Bone marrow (tissue), 2 donors: ENCODE data around the gene PSMD10.

Experiments
- DNase-seq, 2 donors: peaks; one replicate each; lab custom pipeline; 2025; lab: John Stamatoyannopoulos, UW

Gene PSMD10

DNA sequence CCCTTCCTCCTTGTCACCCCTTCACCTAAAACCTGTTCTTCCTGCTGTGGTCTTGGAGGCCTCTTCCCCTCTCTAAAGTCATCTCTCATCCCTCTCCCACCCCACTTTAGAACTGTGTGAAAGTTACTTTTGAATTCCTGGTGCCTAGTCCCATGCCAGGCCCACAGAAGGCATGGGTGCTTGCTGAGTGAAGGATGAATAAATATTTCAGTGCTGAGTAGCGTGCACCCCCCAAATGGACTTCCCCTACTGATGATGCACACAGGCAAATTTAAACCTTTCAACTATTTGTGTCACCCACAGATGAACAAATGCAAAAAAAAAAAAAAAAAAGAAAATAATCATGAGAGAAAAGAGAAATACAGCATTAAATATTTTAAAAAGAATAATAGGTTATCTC is 19.8 kb downstream of the PSMD10 start:
- no peak for DNase-seq

DNA sequence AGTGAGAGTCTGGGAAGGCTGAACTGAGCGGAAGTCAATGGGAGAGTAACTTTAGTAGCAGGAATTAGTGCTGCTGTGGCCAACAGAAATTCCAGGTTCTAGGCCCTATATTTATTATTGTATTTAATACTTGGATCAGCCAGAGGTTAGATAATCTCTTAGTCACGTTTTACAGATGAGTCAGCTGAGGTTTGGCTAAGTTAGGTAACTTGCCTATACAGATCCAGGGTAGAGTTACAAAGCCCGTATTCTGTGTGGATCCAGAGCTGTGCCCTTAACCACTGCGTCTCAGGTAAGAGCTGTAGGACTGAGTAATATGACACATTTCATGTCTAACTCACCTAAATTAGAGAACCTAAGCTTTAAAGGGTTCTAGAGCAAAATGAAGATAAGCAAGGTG is 20.5 kb downstream of the PSMD10 start:
- no peak for DNase-seq

DNA sequence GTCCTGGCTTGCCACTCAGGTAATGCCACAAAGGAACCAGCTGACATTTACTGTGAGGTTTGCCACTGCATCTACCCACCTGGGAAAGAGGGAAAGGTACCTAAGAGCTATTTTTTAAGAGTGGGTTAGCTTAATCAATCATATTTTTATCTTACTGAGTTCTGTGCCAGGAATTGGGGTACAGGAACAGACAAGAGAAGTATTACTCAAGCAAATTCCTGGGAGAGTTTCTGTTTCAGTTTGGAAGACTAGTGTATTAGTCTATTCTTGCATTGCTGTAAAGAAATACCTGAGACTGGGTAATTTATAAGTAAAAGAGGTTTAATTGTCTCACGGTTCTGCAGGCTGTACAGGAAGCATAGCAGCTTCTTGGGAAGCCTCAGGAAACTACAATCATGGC is 23.2 kb downstream of the PSMD10 start:
- no peak for DNase-seq

DNA sequence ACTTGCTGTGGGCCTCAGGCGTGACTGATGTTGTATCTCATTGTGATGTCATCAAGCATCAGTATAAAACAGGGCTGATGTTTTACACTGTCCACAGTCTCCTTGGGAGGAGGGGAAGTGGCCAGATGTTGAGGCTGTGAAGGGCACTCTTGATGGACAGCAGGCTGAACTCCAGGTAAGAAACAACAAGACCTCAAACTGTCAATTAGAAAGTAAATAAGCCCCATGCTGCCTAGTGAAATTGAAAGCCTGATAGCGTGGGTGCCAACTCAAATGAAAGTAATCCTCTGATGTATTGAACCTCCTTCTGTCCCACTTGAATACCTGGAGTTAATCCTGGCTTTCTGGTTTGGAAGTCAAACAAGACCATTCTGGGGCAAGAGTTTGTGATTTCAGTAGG is 26.7 kb downstream of the PSMD10 start:
- DNase-seq: no peak

DNA sequence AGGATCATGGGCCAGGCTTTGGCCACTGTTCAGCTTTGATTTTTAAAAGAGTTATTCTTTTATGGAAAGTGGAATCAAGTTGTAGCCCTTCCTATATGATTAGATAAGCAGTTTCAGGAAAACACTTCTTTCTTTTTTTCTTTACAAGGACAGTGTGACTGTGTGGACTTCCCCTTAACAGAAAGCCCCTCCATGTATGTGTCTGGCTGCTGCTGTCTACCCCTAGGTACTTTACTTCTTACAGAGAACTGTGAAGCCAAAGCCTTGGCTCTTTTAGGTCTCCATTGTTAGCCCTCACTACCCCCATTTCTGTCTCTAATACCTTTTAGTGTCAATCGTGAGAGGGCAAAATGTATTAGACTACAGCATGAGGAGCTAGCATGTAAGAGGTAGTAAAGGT is 27.3 kb downstream of the PSMD10 start:
- no peak for DNase-seq

DNA sequence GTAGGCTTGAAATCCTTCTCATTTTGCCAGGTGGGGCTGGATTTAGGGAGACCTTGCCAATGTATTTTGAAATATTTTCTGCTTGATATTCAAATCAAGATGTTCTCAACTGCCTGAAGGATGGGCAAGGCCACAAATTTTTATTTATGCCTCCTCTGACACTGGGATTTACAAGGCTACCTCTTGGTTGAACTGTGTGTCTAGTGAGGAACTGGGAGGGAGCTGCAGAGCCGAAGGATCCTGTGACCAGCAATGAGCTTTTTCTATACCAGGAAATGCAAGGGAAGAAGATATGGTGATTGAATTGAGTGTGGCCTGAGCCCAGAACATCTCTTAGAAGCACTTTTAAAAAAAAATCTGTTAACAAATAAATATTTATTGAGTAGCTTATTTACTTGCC is 31.5 kb downstream of the PSMD10 start:
- DNase-seq: no peak

DNA sequence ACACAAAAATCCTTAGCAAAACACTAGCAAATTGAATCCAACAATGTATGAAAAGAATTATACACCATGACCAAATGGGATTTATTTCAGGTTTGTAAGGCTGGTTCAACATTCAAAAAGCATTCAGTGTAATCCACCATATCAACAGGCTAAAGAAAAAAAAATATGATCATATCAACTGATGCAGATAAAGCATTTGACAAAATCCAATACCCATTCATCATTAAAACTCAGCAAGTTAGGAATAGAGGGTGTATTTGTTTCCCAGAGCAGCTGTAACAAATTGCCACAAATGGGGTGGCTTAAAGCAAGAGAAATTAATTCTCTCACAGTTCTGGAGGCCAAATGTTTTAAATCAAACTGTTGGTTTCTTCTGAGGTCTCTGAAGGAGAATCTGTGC is 35.8 kb downstream of the PSMD10 start:
- DNase-seq: no peak

DNA sequence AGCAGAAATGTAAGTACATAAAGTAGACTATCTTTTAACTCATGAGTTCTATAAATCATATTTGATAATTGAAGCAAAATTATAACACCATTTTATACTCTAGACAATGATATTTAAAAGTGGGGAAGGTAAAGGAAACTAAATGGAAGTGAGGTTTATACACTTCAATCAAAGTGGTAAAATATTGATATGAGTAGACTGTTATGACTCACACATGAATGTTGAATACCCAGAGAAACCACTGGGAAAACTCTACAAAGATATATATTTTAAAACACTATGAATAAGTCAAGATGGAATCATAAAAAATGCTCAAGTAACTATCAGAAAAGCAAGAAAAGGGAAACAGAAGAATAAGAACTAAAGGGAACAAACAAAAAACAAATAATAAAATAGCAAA is 38.1 kb downstream of the PSMD10 start:
- no peak for DNase-seq

DNA sequence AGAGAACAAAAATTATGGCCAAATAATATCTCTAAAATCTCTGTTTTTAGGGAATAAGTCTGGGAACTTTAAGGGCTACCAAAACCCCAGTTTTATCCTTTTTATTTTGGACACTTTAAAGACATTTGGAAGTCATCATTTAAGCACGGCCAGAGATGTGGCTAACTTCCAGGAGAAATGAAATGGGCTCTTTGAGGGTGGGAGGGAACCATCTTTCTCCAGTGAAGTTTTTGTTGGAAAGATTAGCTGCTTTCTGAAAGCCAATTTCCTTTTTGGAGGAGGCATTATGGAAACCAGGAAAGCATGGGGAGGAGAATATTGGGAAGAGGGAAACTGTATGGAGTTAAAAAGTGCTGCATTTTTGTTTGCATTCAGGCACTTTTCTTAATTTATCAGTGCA is 41.7 kb downstream of the PSMD10 start:
- no peak for DNase-seq

DNA sequence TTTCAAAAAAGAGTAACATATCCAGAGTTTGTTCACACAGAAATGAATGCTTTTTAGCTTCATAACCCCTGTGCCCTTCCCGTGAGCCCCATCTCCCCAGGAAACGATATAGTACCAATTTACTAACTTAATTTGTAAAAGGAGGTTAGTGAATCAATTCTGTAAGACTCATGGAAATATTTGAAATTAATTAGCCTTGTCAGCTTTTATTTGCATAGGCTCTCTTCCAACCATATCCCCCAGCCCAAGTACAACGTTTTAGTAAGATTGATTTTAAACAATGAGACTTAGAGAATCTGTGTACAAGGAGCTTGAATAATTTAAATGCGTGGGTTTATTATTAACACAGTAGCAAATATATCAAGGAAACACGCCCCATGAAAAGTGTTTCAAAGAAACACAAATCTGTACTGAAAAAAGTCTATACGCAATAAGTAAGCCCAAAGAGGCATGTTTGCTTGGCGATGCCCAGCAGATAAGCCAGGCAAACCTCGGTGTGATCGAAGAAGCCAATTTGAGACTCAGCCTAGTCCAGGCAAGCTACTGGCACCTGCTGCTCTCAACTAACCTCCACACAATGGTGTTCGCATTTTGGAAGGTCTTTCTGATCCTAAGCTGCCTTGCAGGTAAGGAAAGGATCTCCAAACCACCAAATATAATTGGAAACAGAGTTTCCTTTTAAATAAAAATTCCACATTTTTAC is 46.6 kb downstream of the PSMD10 start, which contains the start of gene VSIG1:
Gene VSIG1 (plus strand): TSS at position 512 of the 703 bp plus-strand sequence. CDS start 66 bp downstream, at position 578.
- DNase-seq: no peak

DNA sequence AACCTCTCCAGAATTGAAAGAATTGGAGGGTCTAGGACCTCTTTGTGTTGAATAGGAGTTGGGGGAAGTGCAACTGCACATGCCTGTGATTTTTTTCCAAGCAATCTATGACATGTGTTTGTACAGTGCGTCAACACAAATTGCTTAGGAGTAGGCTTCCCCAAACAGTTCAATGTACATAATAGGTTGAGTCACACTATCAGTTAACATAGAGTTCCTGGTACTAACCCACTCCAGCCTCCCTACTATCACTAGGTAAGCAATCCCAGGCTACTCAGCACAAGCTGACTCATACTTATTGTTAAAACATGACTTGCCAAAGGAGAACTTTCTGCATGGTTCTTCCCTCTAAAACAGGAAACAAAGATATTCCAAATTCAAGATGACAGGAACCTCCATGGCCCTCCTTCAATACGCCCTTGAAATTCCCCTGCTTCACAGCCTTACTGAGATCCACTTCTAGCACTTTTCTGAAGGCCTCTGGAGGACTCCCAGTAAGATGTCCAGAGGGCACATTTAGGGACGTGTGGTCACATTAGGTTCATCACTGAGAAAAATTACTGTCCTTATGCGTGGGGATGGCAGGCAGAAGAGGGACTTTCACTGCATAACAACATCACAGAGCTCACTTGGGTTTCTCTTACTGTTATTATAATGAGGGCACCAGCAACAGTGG is 54.9 kb downstream of the PSMD10 start:
- no peak for DNase-seq

DNA sequence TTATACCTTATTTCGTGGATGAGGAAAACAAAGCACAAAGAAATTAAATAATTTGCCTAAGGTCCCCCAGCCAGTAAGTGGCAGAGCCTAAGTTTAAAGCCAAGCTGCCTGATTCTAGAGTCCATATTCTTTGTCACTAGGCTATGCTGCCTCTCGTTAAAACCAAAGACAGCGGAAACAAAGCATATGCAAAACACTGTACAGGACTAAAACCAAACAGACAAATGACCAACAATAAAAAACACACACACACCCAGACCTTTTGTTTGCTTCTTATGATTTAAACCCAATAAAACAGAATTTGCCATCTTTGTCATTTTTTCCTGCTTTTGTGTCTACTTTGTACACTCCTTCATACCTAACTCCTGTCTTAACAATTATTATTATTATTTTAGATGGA is 56.6 kb downstream of the PSMD10 start:
- no peak for DNase-seq
